CD4-positive, alpha-beta memory T cell (primary cell): ENCODE measurements around the gene USP14. TPM values are rescaled to one million over a fixed set of nuclear protein-coding genes. Genes with fewer than 3 reads are reported as not detected.

Experiments used
- CTCF ChIA-PET: fragments of 350-600 bp; sonication (Branson Sonifier 250); formaldehyde crosslinking; loops from one replicate; lab custom pipeline; 2021; ENCODE audit warnings: inconsistent platforms; ENCODE audit not compliant: partially characterized antibody; lab: Charles Lee
- POLR2A ChIA-PET: fragments of 350-600 bp; sonication (Branson Sonifier 250); formaldehyde crosslinking; loops from one replicate; lab custom pipeline; 2021; ENCODE audit not compliant: partially characterized antibody; lab: Charles Lee
- DNase-seq, 5 donors: peaks; one replicate each; pipeline versions ENCODE4 v3.0.0 to v3.0.0-alpha.2; 2020 to 2022; ENCODE audit warnings: mixed read lengths in 1 of 5
- H3K27ac ChIP-seq: one replicate; pipeline ENCODE4 v1.7.0; 2013; ENCODE audit warnings: low read depth, low read length
- H3K27me3 ChIP-seq: 2 replicates; pipeline ENCODE4 v1.7.0; 2013; ENCODE audit warnings: mild to moderate bottlenecking, low read length, moderate library complexity; ENCODE audit not compliant: insufficient read depth
- H3K36me3 ChIP-seq: 2 replicates; pipeline ENCODE4 v1.7.0; 2013; ENCODE audit warnings: mild to moderate bottlenecking, low read length, moderate library complexity; ENCODE audit not compliant: insufficient read depth
- H3K4me1 ChIP-seq: 2 replicates; pipeline ENCODE4 v1.7.0; 2013; ENCODE audit warnings: mild to moderate bottlenecking, low read length, moderate library complexity; ENCODE audit not compliant: insufficient read depth
- H3K4me3 ChIP-seq, 2 donors: one replicate each; pipeline ENCODE4 v1.7.0; 2013; ENCODE audit warnings: low read length in 2 of 2, mild to moderate bottlenecking in 1 of 2
- H3K9me3 ChIP-seq, 2 donors: one replicate each; pipeline ENCODE4 v1.7.0; 2013; ENCODE audit warnings: low read length in 2 of 2, control low read depth in 1 of 2; ENCODE audit not compliant: control insufficient read depth in 1 of 2
- H3K27ac Mint-ChIP-seq, 7 donors: one replicate each; pipeline ENCODE4 v1.8.0; 2020 to 2021; ENCODE audit warnings: mixed read lengths in 7 of 7, mild to moderate bottlenecking in 6 of 7, inconsistent platforms in 3 of 7, moderate library complexity in 3 of 7
- H3K27me3 Mint-ChIP-seq, 2 donors: one replicate each; pipeline ENCODE4 v1.8.0; 2020 to 2021; ENCODE audit warnings: mixed read lengths in 2 of 2
- H3K36me3 Mint-ChIP-seq, 2 donors: one replicate each; pipeline ENCODE4 v1.8.0; 2020 to 2021; ENCODE audit warnings: mixed read lengths in 2 of 2, inconsistent platforms in 1 of 2, mild to moderate bottlenecking in 1 of 2
- H3K4me1 Mint-ChIP-seq, 4 donors: one replicate each; pipeline ENCODE4 v1.8.0; 2020 to 2021; ENCODE audit warnings: mixed read lengths in 4 of 4, mild to moderate bottlenecking in 1 of 4
- H3K4me3 Mint-ChIP-seq, 8 donors: one replicate each; pipeline ENCODE4 v1.8.0; 2020 to 2021; ENCODE audit warnings: mixed read lengths in 8 of 8, mild to moderate bottlenecking in 7 of 8, moderate library complexity in 6 of 8, inconsistent platforms in 3 of 8
- H3K9me3 Mint-ChIP-seq, 8 donors: one replicate each; pipeline ENCODE4 v1.8.0; 2020 to 2021; ENCODE audit warnings: mixed read lengths in 8 of 8, mild to moderate bottlenecking in 5 of 8, inconsistent platforms in 3 of 8, moderate library complexity in 1 of 8
- intact Hi-C: fragments of 100-400 bp; cut with micrococcal nuclease; formaldehyde crosslinking; loops from one replicate; pipeline ENCODE4 v1.15.1; 2023
- polyA plus RNA-seq, 2 donors: library from polyadenylated mRNA; unstranded; fragments of 300-500 nt; fragmentation: Illumina TruSeq; gene quantifications; one replicate each; pipeline ENCODE4 v1.2.3, GENCODE V29; 2021
- total RNA-seq, 2 experiments: library from RNA; stranded (reverse); gene quantifications; one replicate each; pipeline ENCODE4 v1.2.3, GENCODE V29; 2021

USP14 gene
- total and polyA plus RNA-seq, 4 experiments from 2014 or later: 33.3 to 55.9 (median 43.1) TPM

GRCh38 chr18:160831-161570 lies 2.6 kb downstream of the USP14 start:
- Histone ChIP-seq H3K4me1 (peaks cover 29% of the 10 kb centered on the region), H3K36me3 (peaks cover 14% of the 10 kb centered on the region), H3K27ac (no peak overlapping the region), H3K27me3 (no peaks in the 10 kb centered on the region), H3K9me3 (no peaks in the 10 kb centered on the region), H3K4me3 (no peak overlapping the region)
- ChIA-PET CTCF (no interaction called here), POLR2A (interaction anchor here (3.3 kb wide), 1 partner anchor 107 kb away, joined by 34 read pairs; the partner anchor contains the start of gene THOC1)
- Mint-ChIP-seq H3K9me3 (no peaks in the 10 kb centered on the region), H3K27me3 (no peaks in the 10 kb centered on the region), H3K36me3 (peaks cover 11 to 24% of the 10 kb centered on the region in 2 donors), H3K4me3 (peak overlapping the region in 7 of 8 donors; percentile 14 to 71 (median 61)), H3K4me1 (peaks cover 20 to 38% (median 30%) of the 10 kb centered on the region in 4 donors), H3K27ac (peak overlapping the region in 6 of 7 donors; percentile 11 to 91 (median 53))
- intact Hi-C loops: no loop called here
- no peak for DNase-seq

GRCh38 chr18:172361-172760 lies 14.0 kb downstream of the USP14 start:
- ChIA-PET POLR2A (no interaction called here), CTCF (no interaction called here)
- Mint-ChIP-seq H3K9me3 (no peaks in the 10 kb centered on the region), H3K27me3 (no peaks in the 10 kb centered on the region), H3K4me1 (peaks cover 9 to 23% (median 15%) of the 10 kb centered on the region in 4 donors), H3K36me3 (peaks cover 23 to 32% of the 10 kb centered on the region in 2 donors), H3K4me3 (no peak overlapping the region), H3K27ac (no peak overlapping the region)
- Histone ChIP-seq H3K27ac (no peak overlapping the region), H3K36me3 (no peaks in the 10 kb centered on the region), H3K9me3 (no peaks in the 10 kb centered on the region), H3K27me3 (no peaks in the 10 kb centered on the region), H3K4me1 (no peaks in the 10 kb centered on the region), H3K4me3 (no peak overlapping the region)
- no peak for DNase-seq
- intact Hi-C loops: no loop called here

GRCh38 chr18:179499-179898 lies 21.1 kb downstream of the USP14 start:
- Histone ChIP-seq H3K27me3 (no peaks in the 10 kb centered on the region), H3K27ac (no peak overlapping the region), H3K4me1 (peaks cover 9% of the 10 kb centered on the region), H3K9me3 (no peaks in the 10 kb centered on the region), H3K4me3 (no peak overlapping the region), H3K36me3 (peaks cover 15% of the 10 kb centered on the region)
- Mint-ChIP-seq H3K9me3 (no peaks in the 10 kb centered on the region), H3K27me3 (no peaks in the 10 kb centered on the region), H3K4me1 (peaks cover 20 to 41% (median 30%) of the 10 kb centered on the region in 4 donors), H3K36me3 (peaks cover 31 to 42% of the 10 kb centered on the region in 2 donors), H3K27ac (no peak overlapping the region), H3K4me3 (no peak overlapping the region)
- intact Hi-C loops: no loop called here
- ChIA-PET CTCF (no interaction called here), POLR2A (no interaction called here)
- DNase-seq: no peak

GRCh38 chr18:181711-182110 lies 23.4 kb downstream of the USP14 start:
- Mint-ChIP-seq H3K4me3 (no peak overlapping the region), H3K9me3 (no peaks in the 10 kb centered on the region)
- intact Hi-C loops: no loop called here

GRCh38 chr18:183769-184168 lies 25.4 kb downstream of the USP14 start:
- H3K36me3 ChIP-seq: peaks cover 19% of the 10 kb centered on the region
- H3K4me1 ChIP-seq: peaks cover 9% of the 10 kb centered on the region
- H3K36me3 Mint-ChIP-seq: peaks cover 31 to 43% of the 10 kb centered on the region in 2 donors
- H3K4me3 ChIP-seq: no peak overlapping the region
- no peaks in the 10 kb centered on the region for H3K9me3 Mint-ChIP-seq
- DNase-seq: no peak
- CTCF ChIA-PET: no interaction called here
- H3K27ac Mint-ChIP-seq: peak overlapping the region in 2 of 7 donors; percentile 53 to 59
- intact Hi-C loops: no loop called here
- no peaks in the 10 kb centered on the region for H3K27me3 ChIP-seq
- no peak overlapping the region for H3K27ac ChIP-seq
- no peaks in the 10 kb centered on the region for H3K9me3 ChIP-seq
- H3K4me3 Mint-ChIP-seq: no peak overlapping the region
- H3K4me1 Mint-ChIP-seq: peaks cover 12 to 24% (median 18%) of the 10 kb centered on the region in 4 donors
- POLR2A ChIA-PET: no interaction called here
- no peaks in the 10 kb centered on the region for H3K27me3 Mint-ChIP-seq

More at GRCh38 chr18:181711-182110, 23.4 kb downstream of the USP14 start:
- ChIA-PET POLR2A (no interaction called here), CTCF (no interaction called here)
- no peak for DNase-seq
- no peak overlapping the region for H3K4me3 ChIP-seq
- no peaks in the 10 kb centered on the region for H3K9me3 ChIP-seq
- Mint-ChIP-seq H3K4me1 (peaks cover 13 to 30% (median 18%) of the 10 kb centered on the region in 4 donors), H3K27me3 (no peaks in the 10 kb centered on the region), H3K36me3 (peaks cover 36 to 44% of the 10 kb centered on the region in 2 donors), H3K27ac (peak overlapping the region in 1 of 7 donors; percentile 15)
- peaks cover 19% of the 10 kb centered on the region for H3K36me3 ChIP-seq
- no peak overlapping the region for H3K27ac ChIP-seq
- peaks cover 9% of the 10 kb centered on the region for H3K4me1 ChIP-seq
- no peaks in the 10 kb centered on the region for H3K27me3 ChIP-seq

GRCh38 chr18:189254-189653 lies 30.9 kb downstream of the USP14 start:
- Mint-ChIP-seq H3K4me1 (peaks cover 11 to 26% (median 19%) of the 10 kb centered on the region in 4 donors), H3K4me3 (no peak overlapping the region), H3K27me3 (no peaks in the 10 kb centered on the region), H3K9me3 (no peaks in the 10 kb centered on the region), H3K27ac (peak overlapping the region in 1 of 7 donors; percentile 25), H3K36me3 (peaks cover 24 to 31% of the 10 kb centered on the region in 2 donors)
- H3K27me3 ChIP-seq: no peaks in the 10 kb centered on the region
- no peak for DNase-seq
- ChIA-PET CTCF (no interaction called here), POLR2A (no interaction called here)
- peaks cover 7% of the 10 kb centered on the region for H3K36me3 ChIP-seq
- intact Hi-C loops: no loop called here
- no peak overlapping the region for H3K4me3 ChIP-seq
- H3K27ac ChIP-seq: no peak overlapping the region
- H3K4me1 ChIP-seq: no peaks in the 10 kb centered on the region
- H3K9me3 ChIP-seq: no peaks in the 10 kb centered on the region

- Mint-ChIP-seq H3K4me3 (no peak overlapping the region), H3K36me3 (peaks cover 28 to 37% of the 10 kb centered on the region in 2 donors), H3K4me1 (peaks cover 12 to 25% (median 19%) of the 10 kb centered on the region in 4 donors), H3K27ac (no peak overlapping the region), H3K27me3 (no peaks in the 10 kb centered on the region), H3K9me3 (no peaks in the 10 kb centered on the region)
- DNase-seq: no peak
- Histone ChIP-seq H3K27me3 (no peaks in the 10 kb centered on the region), H3K4me1 (no peaks in the 10 kb centered on the region), H3K4me3 (no peak overlapping the region), H3K36me3 (peaks cover 5% of the 10 kb centered on the region), H3K9me3 (no peaks in the 10 kb centered on the region), H3K27ac (no peak overlapping the region)
- POLR2A ChIA-PET: no interaction called here
- intact Hi-C loops: no loop called here
- CTCF ChIA-PET: no interaction called here
Measured at GRCh38 chr18:191725-192124, 33.4 kb downstream of the USP14 start.
